ENCODE results near the gene PEX11G. TPM values are rescaled to one million over a fixed set of nuclear protein-coding genes. Genes with fewer than 3 reads are reported as not detected.

PEX11G gene
- total RNA-seq, 4 donors from 2014 or later, result 2.2 to 14.5 (median 8.9) TPM

- in situ Hi-C loops (cut with MboI; ENCODE audit: low pct_ligation_motif_present in 1 of 4, low pct_unique_long_range_greater_than_20kb in 1 of 4, low sequenced_read_pairs in 3 of 4) (no loop called here), intact Hi-C loops (cut with DNase I; ENCODE audit: low total_unique reads) (no loop called here)
- no peak for DNase-seq
- no peaks in the 10 kb centered on the region for H3K9me3 ChIP-seq
- H3K27me3 ChIP-seq, result no peaks in the 10 kb centered on the region
- WGBS, 2 donors (ENCODE audit: low coverage in 1 of 2), result 67% methylated on average over 6 of the region's 6 CpGs; no CpG with 5 or more reads in 1 of the 2 donors
- no peak overlapping the region for H3K4me3 ChIP-seq
- H3K36me3 ChIP-seq, result no peaks in the 10 kb centered on the region
- peaks cover 0 to 30% (median 15%) of the 10 kb centered on the region in 4 donors for H3K4me1 ChIP-seq
- no peak for TF ChIP-seq EP300 (IDR thresholded peaks at IDR 0.05; ENCODE audit: low read depth)
- TF ChIP-seq POLR2AphosphoS5 (IDR thresholded peaks at IDR 0.05), result no peak
- H3K27ac ChIP-seq, result no peak overlapping the region
Observed at GRCh38 chr19:7512400-7512851, 23.6 kb upstream of the PEX11G start.

DNA sequence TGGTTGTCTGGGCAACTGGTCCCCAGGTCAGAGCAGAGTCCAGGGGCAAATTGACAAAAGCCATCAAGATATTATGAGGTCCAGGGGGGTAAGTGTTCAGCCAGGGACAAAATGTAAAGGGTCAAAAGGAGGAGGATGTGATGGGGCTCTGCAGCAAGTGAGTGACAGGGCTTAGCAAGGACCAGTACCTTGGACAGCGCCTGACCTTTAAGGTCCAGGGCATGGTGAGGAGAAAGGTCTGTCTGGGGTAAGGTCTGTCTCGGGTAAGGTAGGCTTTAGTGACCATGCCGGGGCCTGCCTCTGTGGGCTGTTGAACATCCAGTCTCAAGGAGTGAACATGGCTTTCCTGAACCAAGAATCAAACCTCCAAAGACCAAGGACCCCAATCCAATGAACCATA lies 20.8 kb upstream of the PEX11G start:
- TF ChIP-seq EP300 (IDR thresholded peaks at IDR 0.05; ENCODE audit: low read depth), result no peak
- no peak for TF ChIP-seq POLR2AphosphoS5 (IDR thresholded peaks at IDR 0.05)
- no peak for TF ChIP-seq CTCF (IDR thresholded peaks at IDR 0.05)
- TF ChIP-seq POLR2A (IDR thresholded peaks at IDR 0.05), result no peak
- no peaks in the 10 kb centered on the region for H3K27me3 ChIP-seq
- in situ Hi-C loops (cut with MboI; ENCODE audit: low pct_ligation_motif_present in 1 of 4, low pct_unique_long_range_greater_than_20kb in 1 of 4, low sequenced_read_pairs in 3 of 4) (no loop called here), intact Hi-C loops (cut with DNase I; ENCODE audit: low total_unique reads) (no loop called here)
- no peaks in the 10 kb centered on the region for H3K9me3 ChIP-seq
- no peaks in the 10 kb centered on the region for H3K36me3 ChIP-seq
- WGBS, 2 donors (ENCODE audit: low coverage in 1 of 2), result 40 to 42% methylated on average over 2 to 3 of the region's 3 CpGs
- no peak overlapping the region for H3K4me3 ChIP-seq
- no peak overlapping the region for H3K27ac ChIP-seq
- H3K4me1 ChIP-seq, result peaks cover 6 to 27% (median 14%) of the 10 kb centered on the region in 4 donors
- no peak for DNase-seq

GRCh38 chr19:7507884-7508283 lies 19.0 kb upstream of the PEX11G start:
- H3K27me3 ChIP-seq, result no peaks in the 10 kb centered on the region
- peak; percentile 86 for DNase-seq
- intact Hi-C loops (cut with DNase I; ENCODE audit: low total_unique reads), result no loop called here
- no peaks in the 10 kb centered on the region for H3K36me3 ChIP-seq
- no peak for TF ChIP-seq EP300 (IDR thresholded peaks at IDR 0.05; ENCODE audit: low read depth)
- TF ChIP-seq POLR2AphosphoS5 (IDR thresholded peaks at IDR 0.05), result no peak
- TF ChIP-seq CTCF (IDR thresholded peaks at IDR 0.05), result no peak
- TF ChIP-seq POLR2A (IDR thresholded peaks at IDR 0.05), result no peak
- no peak overlapping the region for H3K4me3 ChIP-seq
- no peak overlapping the region for H3K27ac ChIP-seq
- in situ Hi-C loops (cut with MboI; ENCODE audit: low pct_ligation_motif_present in 1 of 4, low pct_unique_long_range_greater_than_20kb in 1 of 4, low sequenced_read_pairs in 3 of 4), result no loop called here
- 39% methylated on average over 11 of the region's 11 CpGs; no CpG with 5 or more reads in 1 of the 2 donors for WGBS, 2 donors (ENCODE audit: low coverage in 1 of 2)
- no peaks in the 10 kb centered on the region for H3K9me3 ChIP-seq
- peaks cover 6 to 23% (median 14%) of the 10 kb centered on the region in 4 donors for H3K4me1 ChIP-seq

DNA sequence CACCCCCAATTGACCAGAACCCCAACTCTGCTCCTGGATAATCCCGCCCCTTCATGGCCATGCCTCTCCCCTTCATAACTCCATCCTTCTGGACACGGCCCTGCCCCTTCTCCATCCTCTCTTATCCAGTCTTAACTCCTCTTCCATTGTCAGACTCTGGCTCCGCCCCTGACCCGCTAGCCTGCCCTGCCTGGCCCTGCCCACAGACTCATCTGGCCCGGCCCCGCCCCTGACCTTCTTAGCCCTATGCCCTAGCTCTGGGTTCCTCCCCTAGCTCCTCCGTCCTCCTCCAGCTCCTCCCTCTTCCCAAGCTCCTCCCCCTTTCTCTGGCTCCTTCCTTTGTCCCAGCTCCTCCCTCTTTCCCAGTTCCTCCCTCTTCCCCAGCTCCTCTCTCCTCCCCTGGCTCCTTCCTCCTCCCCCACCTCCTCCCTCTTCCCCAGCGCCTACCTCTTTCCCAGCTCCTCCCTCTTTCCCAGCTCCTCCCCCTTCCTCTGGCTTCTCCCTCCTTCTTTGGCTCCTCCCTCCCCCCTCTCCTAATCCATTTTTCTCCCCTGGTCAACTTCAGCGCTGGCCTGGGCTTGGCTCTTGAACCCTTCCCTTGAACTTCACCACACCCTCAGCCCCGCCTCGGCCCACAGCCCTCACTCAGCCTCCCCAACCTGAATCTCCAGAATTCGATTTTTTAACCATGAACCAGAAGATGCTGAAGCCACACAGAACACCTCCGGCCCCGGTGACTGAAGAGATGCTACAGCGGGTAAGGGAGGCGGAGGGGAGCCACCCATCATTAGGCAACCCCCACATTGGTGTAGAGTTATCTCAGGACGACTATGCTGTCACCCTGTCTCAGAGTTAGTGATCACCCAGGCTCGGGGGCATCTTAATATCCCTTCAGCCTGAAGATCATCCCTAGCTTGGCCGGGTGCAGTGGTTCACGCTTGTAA lies 17.8 kb upstream of the PEX11G start:
- intact Hi-C loops (cut with DNase I; ENCODE audit: low total_unique reads) (no loop called here), in situ Hi-C loops (cut with MboI; ENCODE audit: low pct_ligation_motif_present in 1 of 4, low pct_unique_long_range_greater_than_20kb in 1 of 4, low sequenced_read_pairs in 3 of 4) (no loop called here)
- Histone ChIP-seq H3K4me3 (no peak overlapping the region), H3K9me3 (no peaks in the 10 kb centered on the region), H3K4me1 (peaks cover 6 to 23% (median 14%) of the 10 kb centered on the region in 4 donors), H3K27me3 (no peaks in the 10 kb centered on the region), H3K27ac (peak overlapping the region; percentile 24 to 76 (median 44)), H3K36me3 (no peaks in the 10 kb centered on the region)
- 19 to 43% methylated on average over 6 to 20 of the region's 20 CpGs for WGBS, 2 donors (ENCODE audit: low coverage in 1 of 2)
- peak; percentile 94 for DNase-seq
- TF ChIP-seq POLR2AphosphoS5 (IDR thresholded peaks at IDR 0.05), result no peak
- no peak for TF ChIP-seq POLR2A (IDR thresholded peaks at IDR 0.05)
- no peak for TF ChIP-seq EP300 (IDR thresholded peaks at IDR 0.05; ENCODE audit: low read depth)
- TF ChIP-seq CTCF (IDR thresholded peaks at IDR 0.05), result no peak

All from transverse colon (tissue), 4 donors.